GM20000 (cell line): ENCODE data around the gene RPS15.

Experiments used
- DNase-seq: peaks from one replicate; pipeline ENCODE4 v3.0.0; 2012; ENCODE audit warnings: low spot score
- TF ChIP-seq, protein P1 (sequence below): IDR thresholded peaks from 2 replicates; pipeline ENCODE4 v1.5.1; 2012; ENCODE audit warnings: mild to moderate bottlenecking, control low read depth; ENCODE audit errors: extremely low read depth, missing control alignments

RPS15 gene

GRCh38 chr19:1467490-1468273 lies 29.5 kb downstream of the RPS15 start:
- DNase-seq = no peak
- TF ChIP-seq, protein P1, sequence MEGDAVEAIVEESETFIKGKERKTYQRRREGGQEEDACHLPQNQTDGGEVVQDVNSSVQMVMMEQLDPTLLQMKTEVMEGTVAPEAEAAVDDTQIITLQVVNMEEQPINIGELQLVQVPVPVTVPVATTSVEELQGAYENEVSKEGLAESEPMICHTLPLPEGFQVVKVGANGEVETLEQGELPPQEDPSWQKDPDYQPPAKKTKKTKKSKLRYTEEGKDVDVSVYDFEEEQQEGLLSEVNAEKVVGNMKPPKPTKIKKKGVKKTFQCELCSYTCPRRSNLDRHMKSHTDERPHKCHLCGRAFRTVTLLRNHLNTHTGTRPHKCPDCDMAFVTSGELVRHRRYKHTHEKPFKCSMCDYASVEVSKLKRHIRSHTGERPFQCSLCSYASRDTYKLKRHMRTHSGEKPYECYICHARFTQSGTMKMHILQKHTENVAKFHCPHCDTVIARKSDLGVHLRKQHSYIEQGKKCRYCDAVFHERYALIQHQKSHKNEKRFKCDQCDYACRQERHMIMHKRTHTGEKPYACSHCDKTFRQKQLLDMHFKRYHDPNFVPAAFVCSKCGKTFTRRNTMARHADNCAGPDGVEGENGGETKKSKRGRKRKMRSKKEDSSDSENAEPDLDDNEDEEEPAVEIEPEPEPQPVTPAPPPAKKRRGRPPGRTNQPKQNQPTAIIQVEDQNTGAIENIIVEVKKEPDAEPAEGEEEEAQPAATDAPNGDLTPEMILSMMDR = no peak

DNA sequence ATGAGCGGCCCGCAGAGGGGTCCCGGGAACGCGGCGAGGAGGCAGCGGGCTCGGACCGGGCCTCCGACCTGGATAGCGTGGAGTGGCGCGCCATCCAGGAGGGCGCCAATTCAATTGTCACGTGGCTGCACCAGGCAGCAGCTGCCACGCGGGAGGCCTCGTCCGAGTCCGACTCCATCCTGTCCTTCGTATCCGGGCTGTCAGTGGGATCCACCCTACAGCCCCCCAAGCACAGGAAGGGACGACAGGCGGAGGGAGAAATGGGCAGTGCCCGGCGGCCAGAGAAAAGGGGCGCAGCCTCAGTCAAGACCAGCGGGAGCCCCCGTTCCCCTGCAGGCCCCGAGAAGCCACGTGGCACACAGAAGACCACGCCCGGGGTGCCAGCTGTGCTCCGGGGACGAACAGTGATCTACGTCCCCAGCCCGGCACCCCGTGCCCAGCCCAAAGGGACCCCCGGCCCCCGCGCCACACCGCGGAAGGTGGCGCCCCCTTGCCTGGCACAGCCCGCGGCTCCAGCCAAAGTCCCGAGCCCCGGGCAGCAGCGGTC lies 30.2 kb downstream of the RPS15 start:
- no peak for DNase-seq
- TF ChIP-seq, protein P1 = no peak

DNA sequence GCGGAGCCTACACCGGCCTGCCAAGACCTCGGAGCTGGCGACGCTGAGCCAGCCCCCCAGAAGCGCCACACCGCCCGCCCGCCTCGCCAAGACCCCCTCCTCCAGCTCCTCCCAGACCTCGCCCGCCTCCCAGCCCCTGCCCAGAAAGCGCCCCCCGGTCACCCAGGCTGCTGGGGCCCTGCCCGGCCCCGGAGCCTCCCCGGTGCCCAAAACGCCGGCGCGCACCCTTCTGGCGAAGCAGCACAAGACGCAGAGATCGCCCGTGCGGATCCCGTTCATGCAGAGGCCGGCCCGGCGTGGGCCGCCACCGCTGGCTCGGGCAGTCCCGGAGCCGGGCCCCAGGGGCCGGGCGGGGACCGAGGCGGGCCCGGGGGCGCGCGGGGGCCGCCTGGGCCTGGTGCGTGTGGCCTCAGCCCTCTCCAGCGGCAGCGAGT lies 30.6 kb downstream of the RPS15 start:
- peak; percentile 79 for DNase-seq
- TF ChIP-seq, protein P1 = no peak

- TF ChIP-seq, protein P1 = no peak
- DNase-seq = no peak
Observed at GRCh38 chr19:1469255-1470054, 31.3 kb downstream of the RPS15 start.

DNA sequence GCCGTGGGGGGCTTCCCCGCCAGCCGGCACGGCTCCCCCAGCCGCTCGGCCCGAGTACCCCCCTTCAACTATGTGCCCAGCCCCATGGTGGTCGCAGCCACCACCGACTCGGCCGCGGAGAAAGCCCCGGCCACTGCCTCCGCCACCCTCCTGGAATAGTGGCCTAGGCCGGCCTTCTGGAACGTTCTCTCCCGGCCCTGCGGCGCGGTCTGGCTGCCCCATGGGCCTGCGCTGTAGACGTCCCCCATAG lies 31.8 kb downstream of the RPS15 start:
- no peak for DNase-seq

DNA sequence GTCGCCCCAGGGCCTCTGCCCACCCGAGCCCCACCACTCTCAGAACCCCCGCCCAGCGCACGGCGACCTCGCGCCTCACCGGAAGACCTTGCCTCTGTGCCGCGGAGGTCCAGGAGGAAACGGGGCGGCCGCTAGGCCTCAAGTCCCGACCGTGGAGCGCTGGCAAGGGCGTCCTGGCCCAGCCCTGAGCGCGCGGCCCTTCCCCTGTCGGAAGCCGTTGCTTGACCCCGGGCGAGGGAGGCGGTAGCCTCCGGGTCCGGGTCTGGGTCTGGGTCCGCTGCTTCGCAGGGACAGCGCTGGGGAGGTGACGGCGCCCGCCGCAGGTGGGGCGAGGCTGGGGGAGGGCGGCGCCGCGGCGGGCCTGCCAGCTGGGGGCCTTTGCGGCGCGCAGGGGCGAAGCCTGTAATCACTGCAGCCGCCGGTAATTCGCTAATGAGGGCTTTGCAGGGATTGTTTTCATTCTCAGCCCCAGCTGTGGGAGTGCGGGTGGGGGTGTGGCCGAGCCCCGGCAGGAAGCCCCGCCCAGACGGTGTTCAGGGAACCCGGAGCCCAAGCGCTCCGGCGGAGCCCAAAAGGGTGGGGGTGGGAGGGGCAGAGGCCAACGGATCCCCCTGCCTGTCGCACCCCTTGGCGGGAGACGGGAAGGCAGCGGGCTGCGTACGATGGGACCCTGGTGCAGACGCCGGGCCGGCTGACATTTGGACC lies 32.3 kb downstream of the RPS15 start:
- TF ChIP-seq, protein P1 = no peak
- DNase-seq = peak; percentile 89

More for the DNA sequence above, 31.8 kb downstream of the RPS15 start:
- TF ChIP-seq, protein P1 = no peak

DNA sequence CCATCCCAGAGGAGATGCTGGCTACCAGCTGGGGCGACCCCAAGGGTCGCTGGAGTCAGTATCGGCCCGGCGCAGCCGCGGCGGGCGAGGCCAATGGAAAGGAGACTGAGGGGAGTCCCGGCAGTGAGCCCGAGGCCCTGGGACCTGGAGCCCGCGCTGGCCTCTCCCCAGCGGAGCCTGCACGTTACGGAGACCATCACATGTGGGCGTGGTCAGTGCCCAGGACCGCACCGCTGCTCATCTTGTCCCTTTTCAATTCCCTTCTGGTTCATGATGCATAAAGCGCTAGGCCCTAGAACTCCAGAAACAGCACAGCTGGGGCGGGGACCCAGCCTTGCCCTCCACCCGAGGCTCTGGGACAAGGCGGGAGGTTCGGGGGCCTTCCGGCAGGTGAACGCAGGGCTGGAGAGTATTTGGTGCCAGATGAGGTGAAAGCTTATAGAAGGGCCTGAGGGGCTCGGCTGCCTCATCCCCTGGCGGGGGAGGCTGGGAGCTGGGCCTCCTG lies 32.9 kb downstream of the RPS15 start:
- TF ChIP-seq, protein P1 = no peak
- DNase-seq = no peak
